ENCODE results near the gene TAB2. TPM values are rescaled to one million over a fixed set of nuclear protein-coding genes. Genes with fewer than 3 reads are reported as not detected.

Gene TAB2
- total RNA-seq, 3 donors from 2014 or later: 57.1 to 124 (median 70.2) TPM

DNA sequence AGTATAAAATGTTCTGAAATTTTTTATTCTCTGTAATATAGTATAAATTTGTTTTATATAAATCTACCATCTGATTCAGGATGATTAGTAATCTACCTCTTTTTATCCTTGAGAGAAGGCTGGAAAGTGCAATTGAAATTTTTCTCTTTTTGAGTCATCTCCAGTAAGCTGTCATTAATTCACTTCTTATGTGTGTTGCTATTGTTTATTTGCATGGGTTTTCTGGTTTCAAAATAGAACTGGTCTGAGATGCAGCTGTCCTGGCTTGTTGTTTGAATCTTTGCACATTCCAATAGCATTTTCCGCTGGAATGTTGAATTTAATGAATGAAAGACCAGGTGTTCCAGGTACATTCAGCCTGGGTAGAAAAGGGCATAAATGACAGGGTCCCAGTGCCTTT is 24.3 kb upstream of the TAB2 start:
- ATAC-seq (no peak), DNase-seq (no peak)
- intact Hi-C loops (cut with DNase I, micrococcal nuclease): no loop called here
- TF ChIP-seq CTCF (IDR thresholded peaks at IDR 0.05): no peak
- H3K4me3 ChIP-seq: no peak overlapping the region
- H3K36me3 ChIP-seq (ENCODE audit: low read depth): no peaks in the 10 kb centered on the region
- no peaks in the 10 kb centered on the region for H3K4me1 ChIP-seq (ENCODE audit: low read depth)
- H3K9me3 ChIP-seq: no peaks in the 10 kb centered on the region

DNA sequence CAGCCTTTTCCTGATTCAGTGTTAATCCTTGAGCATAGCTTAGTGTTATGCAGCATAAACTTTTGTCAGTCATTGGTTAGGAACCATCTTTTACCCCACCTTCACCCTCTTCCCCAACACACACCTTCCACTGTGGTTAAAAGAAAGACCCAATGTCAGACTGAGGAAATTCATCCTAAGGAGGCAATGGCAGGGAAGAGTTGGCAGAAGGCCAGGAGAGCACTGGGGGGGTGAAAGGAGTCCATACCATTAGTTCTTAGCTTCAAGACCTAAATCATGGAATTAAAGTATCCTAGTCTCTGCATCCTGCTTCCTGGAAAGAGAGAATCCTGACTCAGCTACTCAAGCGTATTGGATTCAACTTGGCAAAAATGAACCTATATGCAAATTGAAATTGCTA is 16.9 kb upstream of the TAB2 start:
- no peak for DNase-seq
- no peaks in the 10 kb centered on the region for H3K36me3 ChIP-seq (ENCODE audit: low read depth)
- H3K4me3 ChIP-seq: no peak overlapping the region
- intact Hi-C loops (cut with DNase I, micrococcal nuclease): no loop called here
- H3K4me1 ChIP-seq (ENCODE audit: low read depth): no peaks in the 10 kb centered on the region
- no peak for ATAC-seq
- no peaks in the 10 kb centered on the region for H3K9me3 ChIP-seq
- no peak for TF ChIP-seq CTCF (IDR thresholded peaks at IDR 0.05)

- no peak for TF ChIP-seq CTCF (IDR thresholded peaks at IDR 0.05)
- no peak for ATAC-seq
- intact Hi-C loops (cut with DNase I, micrococcal nuclease): no loop called here
- DNase-seq: no peak
- Histone ChIP-seq H3K4me1 (ENCODE audit: low read depth) (no peaks in the 10 kb centered on the region), H3K9me3 (no peaks in the 10 kb centered on the region), H3K4me3 (no peak overlapping the region), H3K36me3 (ENCODE audit: low read depth) (no peaks in the 10 kb centered on the region)
Measured at GRCh38 chr6:149302723-149303122, 14.8 kb upstream of the TAB2 start.

DNA sequence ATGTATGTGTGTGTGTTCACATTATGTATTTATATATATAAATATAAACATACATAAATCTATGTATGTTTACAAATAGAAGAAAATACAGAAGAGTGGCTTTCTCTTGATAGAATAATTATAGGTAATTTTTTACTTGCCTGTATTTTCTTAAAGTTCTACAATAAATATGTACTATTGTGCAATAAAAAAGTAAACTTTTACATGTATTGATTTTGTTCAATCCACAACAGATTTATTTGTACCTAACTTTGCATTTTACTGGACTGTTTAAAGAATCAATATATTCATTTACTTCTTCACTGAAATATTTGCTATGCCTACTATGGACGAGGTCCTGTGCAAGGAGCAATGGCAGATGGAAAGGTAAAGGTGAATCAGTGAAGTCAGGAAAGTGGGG is 14.0 kb upstream of the TAB2 start:
- intact Hi-C loops (cut with DNase I, micrococcal nuclease): no loop called here
- ATAC-seq (no peak), DNase-seq (no peak)
- no peaks in the 10 kb centered on the region for H3K4me1 ChIP-seq (ENCODE audit: low read depth)
- H3K4me3 ChIP-seq: no peak overlapping the region
- no peak for TF ChIP-seq CTCF (IDR thresholded peaks at IDR 0.05)
- no peaks in the 10 kb centered on the region for H3K36me3 ChIP-seq (ENCODE audit: low read depth)
- H3K9me3 ChIP-seq: no peaks in the 10 kb centered on the region

GRCh38 chr6:149305372-149305771 is 12.1 kb upstream of the TAB2 start:
- Histone ChIP-seq H3K36me3 (ENCODE audit: low read depth) (no peaks in the 10 kb centered on the region), H3K9me3 (no peaks in the 10 kb centered on the region), H3K4me3 (no peak overlapping the region), H3K4me1 (ENCODE audit: low read depth) (no peaks in the 10 kb centered on the region)
- DNase-seq (no peak), ATAC-seq (no peak)
- intact Hi-C loops (cut with DNase I, micrococcal nuclease): no loop called here
- no peak for TF ChIP-seq CTCF (IDR thresholded peaks at IDR 0.05)

- no peak for ATAC-seq
- no peaks in the 10 kb centered on the region for H3K9me3 ChIP-seq
- no peak for TF ChIP-seq CTCF (IDR thresholded peaks at IDR 0.05)
- H3K4me3 ChIP-seq: no peak overlapping the region
- DNase-seq: no peak
- no peaks in the 10 kb centered on the region for H3K4me1 ChIP-seq (ENCODE audit: low read depth)
- intact Hi-C loops (cut with DNase I, micrococcal nuclease): no loop called here
- no peaks in the 10 kb centered on the region for H3K36me3 ChIP-seq (ENCODE audit: low read depth)
Measured at GRCh38 chr6:149306967-149307366, 10.5 kb upstream of the TAB2 start.

Data from mucosa of descending colon (tissue), 3 donors.